Retinal pigment epithelial cell (primary cell): ENCODE data around the gene PAX6.

Experiments
- DNase-seq: peaks from one replicate; pipeline ENCODE4 v3.0.0-alpha.2; 2010; ENCODE audit warnings: low read depth
- H3K4me3 ChIP-seq: 2 replicates; pipeline ENCODE4 v1.5.1; 2011; ENCODE audit warnings: mild to moderate bottlenecking, low read length, control low read depth, moderate library complexity
- TF ChIP-seq, protein P1 (sequence below): conservative IDR thresholded peaks from 2 replicates; pipeline ENCODE4 v1.5.1; 2011; ENCODE audit warnings: low read depth, low read length, control low read depth, inconsistent platforms

The PAX6 gene

DNA sequence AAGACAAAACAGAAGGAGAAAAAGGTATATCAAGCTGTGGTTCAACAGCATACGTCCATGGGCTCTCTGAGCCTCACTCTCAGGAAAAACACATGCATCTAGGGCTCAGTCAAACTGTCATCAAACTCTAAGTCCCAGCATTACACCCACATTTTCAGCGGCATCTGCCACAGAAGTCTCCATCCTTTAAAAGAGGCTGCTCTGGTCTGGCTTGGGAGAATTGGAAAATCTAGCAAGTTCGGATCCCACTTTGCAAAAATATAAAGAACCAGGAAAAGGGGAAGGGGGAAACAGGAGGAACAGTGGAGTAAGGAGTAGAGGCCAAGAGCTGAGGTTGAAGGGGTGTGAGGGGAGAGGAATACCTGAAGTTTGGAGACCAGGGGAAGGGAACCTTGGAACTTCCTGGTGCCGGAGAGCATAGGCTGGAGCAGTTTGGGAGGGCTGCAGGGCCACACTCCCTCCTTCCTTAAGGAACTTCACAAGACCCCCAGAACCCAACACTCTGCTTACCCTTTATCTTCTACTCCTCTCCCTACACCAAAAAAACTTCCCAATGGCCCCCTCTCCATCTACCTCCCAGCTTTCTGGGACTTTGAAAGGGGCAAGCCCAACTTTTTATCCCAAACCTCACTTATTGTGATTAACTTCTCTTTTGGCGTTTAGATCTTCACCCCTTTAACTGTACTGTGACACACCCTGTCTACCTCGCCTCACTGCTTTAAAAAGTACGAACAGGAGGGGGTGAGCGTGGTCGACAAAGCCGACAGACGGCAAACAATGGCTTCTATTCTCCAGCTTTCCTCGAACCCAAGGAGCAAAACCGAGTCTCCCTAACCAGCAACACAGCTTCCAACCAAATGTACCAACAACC, 4.0 kb downstream of the PAX6 start:
- DNase-seq: no peak
- H3K4me3 ChIP-seq: peak overlapping the region; percentile 95
- TF ChIP-seq, protein P1, sequence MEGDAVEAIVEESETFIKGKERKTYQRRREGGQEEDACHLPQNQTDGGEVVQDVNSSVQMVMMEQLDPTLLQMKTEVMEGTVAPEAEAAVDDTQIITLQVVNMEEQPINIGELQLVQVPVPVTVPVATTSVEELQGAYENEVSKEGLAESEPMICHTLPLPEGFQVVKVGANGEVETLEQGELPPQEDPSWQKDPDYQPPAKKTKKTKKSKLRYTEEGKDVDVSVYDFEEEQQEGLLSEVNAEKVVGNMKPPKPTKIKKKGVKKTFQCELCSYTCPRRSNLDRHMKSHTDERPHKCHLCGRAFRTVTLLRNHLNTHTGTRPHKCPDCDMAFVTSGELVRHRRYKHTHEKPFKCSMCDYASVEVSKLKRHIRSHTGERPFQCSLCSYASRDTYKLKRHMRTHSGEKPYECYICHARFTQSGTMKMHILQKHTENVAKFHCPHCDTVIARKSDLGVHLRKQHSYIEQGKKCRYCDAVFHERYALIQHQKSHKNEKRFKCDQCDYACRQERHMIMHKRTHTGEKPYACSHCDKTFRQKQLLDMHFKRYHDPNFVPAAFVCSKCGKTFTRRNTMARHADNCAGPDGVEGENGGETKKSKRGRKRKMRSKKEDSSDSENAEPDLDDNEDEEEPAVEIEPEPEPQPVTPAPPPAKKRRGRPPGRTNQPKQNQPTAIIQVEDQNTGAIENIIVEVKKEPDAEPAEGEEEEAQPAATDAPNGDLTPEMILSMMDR: no peak

DNA sequence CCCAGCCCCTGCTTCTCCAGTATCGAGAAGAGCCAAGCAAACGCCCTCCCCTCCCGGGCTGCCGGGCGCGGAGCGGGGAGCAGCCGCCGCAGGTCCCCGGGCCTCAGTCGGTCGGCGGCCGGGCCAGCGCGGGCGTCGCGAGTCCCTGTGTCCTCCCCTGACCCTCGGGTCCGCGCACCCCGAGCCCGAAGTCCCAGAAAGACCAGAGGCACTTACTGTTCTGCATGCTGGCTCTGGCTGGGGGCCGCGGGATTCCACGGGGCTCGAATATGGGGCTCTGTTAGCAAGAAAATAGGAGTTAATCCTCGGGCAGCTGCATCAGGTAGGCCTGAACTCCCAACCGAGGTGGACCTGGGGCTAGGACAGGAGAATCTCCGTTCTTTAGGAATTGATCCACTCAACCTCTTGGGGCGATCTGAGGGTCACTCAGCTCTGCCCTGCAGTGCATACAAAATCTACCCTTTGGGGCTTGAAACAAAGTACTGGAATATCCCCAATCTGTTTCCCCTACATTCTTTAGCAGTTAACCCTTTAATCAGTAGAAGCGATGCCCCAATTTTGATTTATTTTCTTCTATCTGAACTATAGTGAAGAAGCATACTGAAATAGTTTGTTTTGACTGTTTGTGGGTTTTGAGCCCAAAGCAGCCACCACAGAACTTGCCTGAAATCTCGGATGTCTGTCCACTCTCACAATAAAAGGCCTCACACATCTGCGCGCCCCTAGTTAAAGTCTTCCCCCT, 4.8 kb downstream of the PAX6 start:
- TF ChIP-seq, protein P1: no peak
- DNase-seq: no peak
- H3K4me3 ChIP-seq: peak overlapping the region; percentile 95

DNA sequence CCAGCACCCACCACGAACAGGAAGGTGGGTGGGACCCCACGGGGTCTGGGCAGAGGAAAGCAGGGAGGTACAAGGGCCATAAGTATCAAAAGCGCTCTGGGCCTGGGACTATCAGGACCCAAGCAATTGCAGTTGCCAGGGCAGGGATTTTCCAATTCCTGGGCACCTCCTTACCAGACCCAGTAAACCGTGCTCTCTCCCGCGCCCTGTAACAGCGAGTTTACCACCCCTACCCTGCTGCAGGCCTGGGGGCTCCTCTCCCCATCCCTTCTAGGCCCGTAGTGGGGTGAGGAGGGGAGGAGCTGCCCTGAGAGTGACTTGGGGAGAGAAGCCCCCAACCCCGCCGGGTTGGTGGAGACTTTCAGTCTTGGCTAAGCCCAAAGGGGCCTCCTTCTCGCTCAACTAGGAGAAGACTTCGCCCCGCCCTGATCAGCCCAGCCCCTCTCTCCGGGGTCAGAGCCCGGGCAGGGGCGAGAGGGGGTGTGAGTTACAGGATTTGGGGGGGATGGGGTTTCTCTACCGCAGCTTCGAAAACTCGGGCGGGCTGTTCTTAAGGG, 5.4 kb downstream of the PAX6 start:
- TF ChIP-seq, protein P1: no peak
- H3K4me3 ChIP-seq: peak overlapping the region; percentile 95
- DNase-seq: no peak

DNA sequence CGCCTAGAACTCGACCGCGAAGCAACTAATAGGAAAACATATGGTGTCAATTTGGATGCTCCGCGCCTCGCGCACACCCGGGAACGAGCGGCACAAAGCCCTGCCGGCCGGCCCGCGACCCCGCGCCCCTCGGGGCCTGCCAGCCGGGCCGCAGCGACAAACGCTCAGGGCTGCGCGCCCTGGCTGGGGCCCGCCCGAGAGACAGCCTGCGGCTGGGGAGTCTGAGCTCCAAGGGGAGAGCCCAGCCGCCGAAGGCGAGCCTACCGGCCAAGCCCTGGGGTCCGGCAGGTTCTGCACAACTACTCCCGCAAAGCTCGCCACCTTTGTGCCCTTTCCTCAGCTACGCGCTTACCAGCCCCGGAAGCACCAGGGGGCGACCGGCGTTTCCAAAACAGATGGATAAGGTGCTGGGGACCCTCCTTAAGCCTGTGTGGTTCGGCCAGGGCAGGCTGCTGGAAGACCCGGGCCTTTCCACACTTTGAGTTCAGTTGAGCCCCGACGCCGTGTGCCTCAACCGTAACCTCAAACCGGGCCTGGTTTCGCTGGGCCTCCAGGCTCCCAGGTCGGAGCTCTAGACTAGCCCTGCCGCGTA, 6.0 kb downstream of the PAX6 start:
- no peak for DNase-seq
- TF ChIP-seq, protein P1: no peak
- H3K4me3 ChIP-seq: peak overlapping the region; percentile 95

DNA sequence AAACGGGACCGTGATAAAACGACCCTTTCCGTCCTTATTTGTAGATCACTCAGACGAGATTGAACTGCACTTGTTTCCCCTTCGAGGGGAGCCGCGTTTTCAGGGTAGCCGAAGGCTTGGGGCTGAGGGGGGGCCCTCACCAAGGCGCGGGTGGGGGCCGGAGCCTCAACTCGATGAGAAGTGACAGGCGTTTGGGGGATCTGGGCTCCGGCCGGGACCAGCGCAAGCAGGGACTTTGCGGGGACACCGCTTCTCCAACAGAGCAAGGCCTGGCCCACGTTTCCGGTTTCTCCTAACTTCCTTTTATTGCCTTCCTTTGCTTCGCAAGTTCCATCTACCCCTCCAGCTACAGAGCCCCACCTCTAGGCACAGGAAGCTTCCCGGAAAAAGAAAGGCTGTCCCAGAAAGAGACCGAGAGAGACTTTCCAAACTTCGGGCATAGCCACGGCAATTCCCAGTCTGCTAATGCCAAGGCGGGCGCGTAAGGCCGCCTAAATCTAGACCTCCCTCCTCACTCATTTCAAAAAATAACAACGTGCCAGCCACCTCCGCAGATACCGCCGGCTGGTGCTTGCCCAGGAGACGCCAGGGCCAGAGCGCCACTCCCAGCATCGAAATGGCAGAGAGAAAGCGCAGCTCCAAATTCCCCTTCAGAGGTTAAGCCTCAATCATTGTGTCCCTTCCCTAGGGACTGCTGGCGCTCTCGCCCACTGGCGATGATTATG, 6.6 kb downstream of the PAX6 start:
- DNase-seq: no peak
- H3K4me3 ChIP-seq: peak overlapping the region; percentile 42
- TF ChIP-seq, protein P1: no peak

DNA sequence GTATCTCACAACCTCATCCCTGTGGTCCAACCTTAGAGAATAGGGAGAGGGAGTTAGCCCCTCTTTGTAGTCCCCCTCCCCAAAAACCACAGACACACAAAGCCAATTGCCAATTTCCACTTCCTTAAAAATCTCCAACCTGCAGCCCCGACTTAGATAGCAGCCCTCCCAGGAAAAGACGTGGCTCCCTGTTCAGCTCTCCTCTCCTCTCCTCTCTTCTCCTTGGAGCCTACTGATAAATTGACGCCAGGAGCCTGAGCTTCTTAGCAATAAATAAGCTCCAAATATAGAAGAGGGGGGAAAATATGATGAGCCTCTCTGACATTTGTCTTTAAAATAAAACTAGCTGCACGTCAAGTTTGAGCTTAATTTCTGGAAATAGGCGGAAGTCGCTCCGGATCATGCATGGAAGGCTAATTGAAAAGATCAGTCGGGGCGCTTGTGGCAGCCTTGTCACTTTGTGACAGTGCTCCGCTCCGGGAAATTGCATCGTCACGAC, 7.3 kb downstream of the PAX6 start:
- H3K4me3 ChIP-seq: peak overlapping the region; percentile 42
- TF ChIP-seq, protein P1: no peak
- no peak for DNase-seq
